ENCODE measurements around the gene RFFL. TPM values are rescaled to one million over a fixed set of nuclear protein-coding genes. Genes with fewer than 3 reads are reported as not detected.

Gene RFFL
- total RNA-seq, 4 donors from 2014 or later = 16.5 to 31.9 (median 21.4) TPM

GRCh38 chr17:35079547-35080423 is 16.3 kb upstream of the RFFL start:
- intact Hi-C loops (cut with DNase I; ENCODE audit: low total_unique reads) = no loop called here

GRCh38 chr17:35076874-35077273 is 13.4 kb upstream of the RFFL start:
- no peak for TF ChIP-seq CTCF (IDR thresholded peaks at IDR 0.05)
- TF ChIP-seq POLR2A (IDR thresholded peaks at IDR 0.05) = no peak
- intact Hi-C loops (cut with DNase I; ENCODE audit: low total_unique reads) = no loop called here
- DNase-seq (ENCODE audit: low spot score in 2 of 2) = no peak
- 90 to 94% methylated on average over 1 of the region's 1 CpG for WGBS, 2 donors
- no peak overlapping the region for H3K4me3 ChIP-seq (ENCODE audit: low read depth, poor library complexity, severe bottlenecking)

More at GRCh38 chr17:35079547-35080423, 16.3 kb upstream of the RFFL start:
- TF ChIP-seq CTCF (IDR thresholded peaks at IDR 0.05) (no peak), POLR2A (IDR thresholded peaks at IDR 0.05) (no peak)
- WGBS, 2 donors = 100% methylated on average over 1 of the region's 1 CpG
- H3K4me3 ChIP-seq (ENCODE audit: low read depth, poor library complexity, severe bottlenecking) = no peak overlapping the region
- no peak for DNase-seq (ENCODE audit: low spot score in 2 of 2)

GRCh38 chr17:35074711-35075707 is 11.5 kb upstream of the RFFL start:
- no peak overlapping the region for H3K4me3 ChIP-seq (ENCODE audit: low read depth, poor library complexity, severe bottlenecking)
- DNase-seq (ENCODE audit: low spot score in 2 of 2) = no peak
- intact Hi-C loops (cut with DNase I; ENCODE audit: low total_unique reads) = no loop called here
- WGBS, 2 donors = 65 to 70% methylated on average over 2 of the region's 2 CpGs
- TF ChIP-seq POLR2A (IDR thresholded peaks at IDR 0.05) = no peak
- no peak for TF ChIP-seq CTCF (IDR thresholded peaks at IDR 0.05)

- DNase-seq (ENCODE audit: low spot score in 2 of 2) = no peak
- no peak for TF ChIP-seq CTCF (IDR thresholded peaks at IDR 0.05)
- TF ChIP-seq POLR2A (IDR thresholded peaks at IDR 0.05) = no peak
- WGBS, 2 donors = 72 to 84% methylated on average over 5 of the region's 5 CpGs
- no peak overlapping the region for H3K4me3 ChIP-seq (ENCODE audit: low read depth, poor library complexity, severe bottlenecking)
- intact Hi-C loops (cut with DNase I; ENCODE audit: low total_unique reads) = no loop called here
Measured at GRCh38 chr17:35073991-35074627, 10.6 kb upstream of the RFFL start.

GRCh38 chr17:35073183-35073790 is 9.8 kb upstream of the RFFL start:
- no peak for DNase-seq (ENCODE audit: low spot score in 2 of 2)
- intact Hi-C loops (cut with DNase I; ENCODE audit: low total_unique reads) = no loop called here
- H3K4me3 ChIP-seq (ENCODE audit: low read depth, poor library complexity, severe bottlenecking) = no peak overlapping the region
- WGBS, 2 donors = 86% methylated on average over 3 of the region's 3 CpGs
- TF ChIP-seq POLR2A (IDR thresholded peaks at IDR 0.05) = no peak
- TF ChIP-seq CTCF (IDR thresholded peaks at IDR 0.05) = no peak
